ENCODE data around the gene CYP2W1. TPM values are rescaled to one million over a fixed set of nuclear protein-coding genes. Genes with fewer than 3 reads are reported as not detected.

CYP2W1 gene
- total RNA-seq, 4 donors from 2014 or later, result not detected

- no peak for ATAC-seq
- no peak for TF ChIP-seq CTCF (IDR thresholded peaks at IDR 0.05)
- TF ChIP-seq EP300 (IDR thresholded peaks at IDR 0.05), result no peak
- TF ChIP-seq POLR2A (IDR thresholded peaks at IDR 0.05), result no peak
- TF ChIP-seq POLR2AphosphoS5 (IDR thresholded peaks at IDR 0.05), result no peak
- Histone ChIP-seq H3K27me3 (no peaks in the 10 kb centered on the region), H3K4me1 (peaks cover 0 to 57% (median 13%) of the 10 kb centered on the region in 3 donors), H3K36me3 (peaks cover 0 to 53% of the 10 kb centered on the region in 2 donors), H3K27ac (no peak overlapping the region), H3K9me3 (no peaks in the 10 kb centered on the region), H3K4me3 (no peak overlapping the region)
- 72 to 77% methylated on average over 10 of the region's 10 CpGs for WGBS, 2 donors (ENCODE audit: low coverage in 1 of 2)
These were observed 10.2 kb upstream of the CYP2W1 start for GRCh38 chr7:972676-973309.

- peaks cover 0 to 48% of the 10 kb centered on the region in 2 donors for H3K36me3 ChIP-seq
- no peak overlapping the region for H3K27ac ChIP-seq
- 83 to 90% methylated on average over 2 to 9 of the region's 9 CpGs for WGBS, 2 donors (ENCODE audit: low coverage in 1 of 2)
These were observed 9.7 kb upstream of the CYP2W1 start for GRCh38 chr7:973312-973711.

GRCh38 chr7:974172-974571 is 8.8 kb upstream of the CYP2W1 start:
- Histone ChIP-seq H3K4me3 (peak overlapping the region; percentile 90 to 100), H3K9me3 (no peaks in the 10 kb centered on the region), H3K27ac (peak overlapping the region in 2 of 4 donors; percentile 98 to 99), H3K4me1 (peaks cover 0 to 57% (median 13%) of the 10 kb centered on the region in 3 donors), H3K36me3 (peaks cover 0 to 39% of the 10 kb centered on the region in 2 donors), H3K27me3 (no peaks in the 10 kb centered on the region)
- WGBS, 2 donors (ENCODE audit: low coverage in 1 of 2), result 30 to 32% methylated on average over 5 to 7 of the region's 7 CpGs
- no peak for ATAC-seq
- TF ChIP-seq EP300 (IDR thresholded peaks at IDR 0.05), result no peak
- no peak for TF ChIP-seq CTCF (IDR thresholded peaks at IDR 0.05)
- no peak for TF ChIP-seq POLR2AphosphoS5 (IDR thresholded peaks at IDR 0.05)
- TF ChIP-seq POLR2A (IDR thresholded peaks at IDR 0.05), result no peak

More at GRCh38 chr7:973312-973711, 9.7 kb upstream of the CYP2W1 start:
- no peaks in the 10 kb centered on the region for H3K27me3 ChIP-seq
- no peak for TF ChIP-seq POLR2A (IDR thresholded peaks at IDR 0.05)
- no peak for TF ChIP-seq POLR2AphosphoS5 (IDR thresholded peaks at IDR 0.05)
- no peak for TF ChIP-seq EP300 (IDR thresholded peaks at IDR 0.05)
- no peak for TF ChIP-seq CTCF (IDR thresholded peaks at IDR 0.05)
- H3K4me1 ChIP-seq, result peaks cover 0 to 57% (median 13%) of the 10 kb centered on the region in 3 donors
- no peaks in the 10 kb centered on the region for H3K9me3 ChIP-seq
- no peak for ATAC-seq
- H3K4me3 ChIP-seq, result no peak overlapping the region

GRCh38 chr7:974820-975681 is 7.9 kb upstream of the CYP2W1 start, which contains the start of gene COX19:
Gene COX19, minus strand, starts transcription at chr7:975549. Its CDS starts 40 bp downstream, at chr7:975509.
- Histone ChIP-seq H3K36me3 (peaks cover 0 to 31% of the 10 kb centered on the region in 2 donors), H3K27ac (peak within 1 kb of the TSS; percentile 90 to 99 (median 98)), H3K27me3 (no peaks in the 10 kb centered on the region), H3K4me3 (peak within 1 kb of the TSS; percentile 90 to 100), H3K4me1 (peaks cover 0 to 52% (median 13%) of the 10 kb centered on the region in 3 donors), H3K9me3 (no peaks in the 10 kb centered on the region)
- TF ChIP-seq EP300 (IDR thresholded peaks at IDR 0.05) (no peak), POLR2AphosphoS5 (IDR thresholded peaks at IDR 0.05) (peak; percentile 86), CTCF (IDR thresholded peaks at IDR 0.05) (no peak), POLR2A (IDR thresholded peaks at IDR 0.05) (peak; percentile 78 to 80)
- peak; percentile 96 for ATAC-seq
- WGBS, 2 donors (ENCODE audit: low coverage in 1 of 2), result no CpG with 5 or more reads among the region's 78 CpGs

All from gastroesophageal sphincter (tissue), 4 donors.